GM21576 (cell line): ENCODE data around the gene ADAMTS7.
"Not testable (repeated sequence)": the region's sequence is repeated elsewhere in the genome, so short reads cannot be mapped to it uniquely, and the experiment has no call there.

Experiments
- ATAC-seq: cut with Tn5 transposase; IDR thresholded peaks from one replicate; pipeline ENCODE4 v1.9.1; 2021; ENCODE audit warnings: mild to moderate bottlenecking, moderate library complexity; ENCODE audit not compliant: unreplicated experiment

The ADAMTS7 gene

DNA sequence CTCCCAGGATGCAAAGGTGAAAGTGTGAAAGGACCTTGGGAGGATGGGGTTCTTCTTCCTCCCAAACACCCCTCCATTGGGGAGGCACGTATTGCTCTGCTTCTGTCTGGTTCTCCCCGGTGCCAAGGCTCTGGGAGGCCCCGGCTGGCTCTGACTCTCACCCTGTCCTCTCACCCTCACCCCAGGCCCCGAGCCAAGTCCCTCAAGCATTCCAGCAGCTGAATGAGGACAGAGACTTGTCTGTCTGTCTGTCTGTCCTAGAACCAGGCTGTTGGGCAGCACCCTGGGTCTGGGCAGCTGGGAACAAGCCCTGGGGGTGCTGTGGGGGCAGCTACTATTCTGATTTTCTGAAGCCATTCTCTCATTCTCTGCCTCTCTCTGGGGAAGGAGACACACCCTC lies 29.9 kb downstream of the ADAMTS7 start:
- ATAC-seq = not testable (repeated sequence)

DNA sequence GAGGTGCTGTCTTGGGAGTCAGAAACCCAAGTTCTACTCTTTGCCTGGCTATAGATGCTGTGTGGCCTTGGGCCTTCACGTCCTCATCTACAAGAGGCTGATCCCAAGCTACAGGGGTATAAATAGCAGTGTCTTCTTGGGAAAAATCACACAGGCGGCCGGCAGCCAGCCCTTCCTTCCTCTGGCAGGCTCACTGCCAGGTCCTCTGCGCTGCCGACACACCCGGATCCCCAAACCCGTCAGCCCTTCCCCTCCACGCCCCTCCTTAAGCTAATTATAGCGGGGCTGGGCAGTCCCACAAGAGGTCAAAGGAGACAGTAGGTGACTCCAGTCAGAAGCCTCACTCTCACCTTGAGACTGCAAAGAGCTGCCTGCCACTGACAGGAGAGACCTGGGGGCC lies 31.3 kb downstream of the ADAMTS7 start:
- ATAC-seq = not testable (repeated sequence)

DNA sequence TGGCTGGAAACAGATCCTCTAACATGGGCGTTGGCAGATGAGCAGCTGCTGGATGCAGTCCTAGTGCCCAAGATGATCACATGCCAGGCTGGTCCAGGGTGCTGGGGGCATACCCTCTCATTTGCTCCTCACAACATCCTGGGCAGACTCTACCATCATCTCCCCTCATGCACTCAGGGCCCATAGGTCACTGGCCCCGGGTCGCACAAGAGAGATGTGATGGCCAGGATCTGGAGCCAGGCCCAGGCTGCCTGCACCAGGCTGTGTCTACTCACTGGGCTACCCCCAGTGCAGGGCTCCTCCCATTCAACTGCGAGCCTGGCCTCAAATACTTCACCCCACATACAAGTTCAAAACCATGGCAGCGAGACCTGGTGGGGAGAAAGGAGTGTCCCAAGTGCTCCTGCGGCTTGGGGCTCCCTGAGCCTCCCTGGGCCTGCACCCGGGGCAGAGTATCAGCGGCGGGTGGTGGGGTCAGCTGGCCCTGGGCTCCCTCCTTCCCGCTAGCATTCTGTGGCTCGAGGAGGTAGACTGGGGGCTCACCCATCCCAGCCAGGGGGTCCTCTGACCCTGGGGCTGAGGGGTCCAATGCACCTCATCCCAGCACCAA lies 32.0 kb downstream of the ADAMTS7 start:
- ATAC-seq = not testable (repeated sequence)

GRCh38 chr15:78778422-78778821 lies 32.8 kb downstream of the ADAMTS7 start:
- ATAC-seq = no peak

DNA sequence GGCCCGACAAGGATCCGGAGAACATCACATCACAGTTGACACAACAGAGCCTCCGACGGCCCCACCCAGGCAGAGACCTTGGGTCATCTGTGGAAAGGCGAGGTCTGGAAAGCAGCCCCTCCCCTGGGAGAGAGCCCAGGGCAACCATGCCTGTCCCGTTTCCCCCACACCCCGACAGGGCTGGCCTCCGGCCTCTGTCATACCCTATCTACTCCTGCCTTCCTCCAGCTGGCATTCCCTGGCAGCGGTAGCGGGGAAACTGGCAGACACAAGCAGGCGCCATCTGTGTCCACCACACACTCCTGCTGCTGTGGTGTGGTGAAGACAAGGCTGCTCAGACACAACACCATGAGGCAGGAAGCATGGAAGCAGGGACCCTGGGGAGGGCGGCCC lies 33.3 kb downstream of the ADAMTS7 start:
- not testable (repeated sequence) for ATAC-seq

- not testable (repeated sequence) for ATAC-seq
Observed at GRCh38 chr15:78777290-78777952, 33.8 kb downstream of the ADAMTS7 start.

DNA sequence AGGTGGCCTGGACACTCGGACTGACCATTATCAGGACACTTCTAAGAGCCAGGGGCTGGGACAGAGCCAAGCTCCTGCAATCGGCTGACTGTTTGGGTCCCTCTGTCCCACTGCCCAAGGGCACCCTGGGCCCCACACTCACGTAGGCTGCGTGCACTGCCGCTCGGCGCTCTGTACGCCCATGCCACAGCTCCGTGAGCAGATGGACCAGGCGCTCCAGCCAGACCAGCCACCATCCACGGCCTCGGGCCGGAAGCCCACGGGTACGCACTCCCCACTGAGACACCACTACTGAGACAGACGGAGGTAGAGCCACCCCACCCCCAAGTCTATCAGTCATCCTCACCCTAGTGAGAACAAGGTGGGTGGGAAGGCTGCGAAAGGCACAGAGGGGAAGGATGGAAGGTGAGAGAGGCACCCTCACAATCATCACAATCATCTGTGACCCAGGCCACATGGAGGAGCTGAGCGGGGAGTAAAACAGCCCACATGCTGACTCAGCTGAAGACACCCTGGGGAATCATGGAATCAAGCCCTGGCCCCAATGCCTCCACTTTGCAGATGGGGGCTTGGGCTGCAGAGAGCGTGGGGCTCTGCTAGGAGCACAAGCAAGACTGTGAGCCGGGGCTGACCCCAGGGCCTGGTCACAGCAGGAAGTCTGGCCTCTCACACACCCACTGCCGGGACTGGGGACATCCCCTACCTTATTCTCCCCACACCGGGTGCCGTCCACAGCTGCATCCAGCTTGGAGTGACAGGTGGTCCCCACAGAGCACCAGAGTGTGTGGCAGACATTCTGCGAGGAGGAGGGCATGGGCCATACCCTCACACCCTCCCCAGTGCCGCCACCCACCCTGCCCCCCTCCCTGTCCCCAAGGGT lies 35.0 kb downstream of the ADAMTS7 start:
- ATAC-seq = not testable (repeated sequence)

- no peak for ATAC-seq
Observed at GRCh38 chr15:78775472-78775871, 35.8 kb downstream of the ADAMTS7 start.

DNA sequence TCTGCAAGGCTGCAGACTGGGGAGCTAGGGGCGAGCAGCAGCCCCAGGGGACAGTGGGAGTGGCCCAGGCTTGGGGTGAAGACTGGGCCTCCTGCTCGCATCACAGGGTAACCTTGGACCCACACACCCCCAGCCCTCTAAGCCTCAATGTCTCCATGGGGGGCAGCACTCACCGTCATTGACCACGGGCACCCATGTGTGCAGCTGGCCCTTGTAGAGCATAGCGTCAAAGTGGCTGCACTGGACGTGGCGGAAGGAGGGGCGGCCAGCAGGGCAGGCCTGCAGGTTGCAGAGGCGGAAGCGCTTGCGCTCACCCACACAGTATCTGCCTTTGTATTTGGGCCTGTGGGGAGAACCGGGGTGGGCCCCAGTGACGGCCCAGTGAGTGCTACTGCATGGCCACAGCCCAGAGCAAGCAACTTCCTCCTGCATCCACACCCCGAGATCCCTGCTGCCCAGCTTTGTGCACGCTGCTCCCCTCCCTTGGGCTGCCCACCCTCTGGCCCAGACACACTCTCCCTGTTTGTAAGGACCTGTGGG lies 36.7 kb downstream of the ADAMTS7 start:
- not testable (repeated sequence) for ATAC-seq

DNA sequence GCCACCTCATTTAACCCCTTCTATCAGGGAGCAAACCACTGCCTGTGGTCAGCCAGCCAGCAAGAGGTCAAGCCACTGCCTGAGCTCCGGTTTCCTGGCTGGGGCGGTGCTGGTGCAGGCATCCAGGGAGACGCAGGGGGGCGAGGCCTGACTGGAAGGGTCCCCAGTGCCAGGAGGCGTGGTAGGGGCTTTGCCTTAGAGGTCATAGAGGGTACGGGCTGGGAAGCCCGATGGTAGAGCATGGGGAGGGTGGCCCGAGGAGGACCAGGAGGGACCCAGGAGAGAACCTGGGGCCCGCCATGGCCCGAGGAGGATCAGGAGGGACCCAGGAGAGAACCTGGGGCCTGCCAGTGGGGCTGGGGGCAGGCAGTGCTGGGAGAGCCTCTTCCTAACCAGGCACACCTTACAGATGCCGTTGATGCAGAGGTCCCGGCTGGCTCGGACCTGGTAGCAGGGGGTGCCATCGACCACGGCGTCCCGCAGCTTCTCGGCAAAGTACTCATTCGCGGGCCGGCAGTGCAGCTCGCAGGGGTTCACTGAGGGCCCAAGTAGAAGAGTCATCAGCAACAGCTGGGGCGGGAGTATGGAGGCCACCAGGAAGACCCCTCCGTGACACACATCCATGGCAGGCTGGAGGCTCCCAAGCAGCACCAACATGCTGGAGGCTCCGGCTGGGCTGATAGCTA lies 37.4 kb downstream of the ADAMTS7 start:
- ATAC-seq = not testable (repeated sequence)

DNA sequence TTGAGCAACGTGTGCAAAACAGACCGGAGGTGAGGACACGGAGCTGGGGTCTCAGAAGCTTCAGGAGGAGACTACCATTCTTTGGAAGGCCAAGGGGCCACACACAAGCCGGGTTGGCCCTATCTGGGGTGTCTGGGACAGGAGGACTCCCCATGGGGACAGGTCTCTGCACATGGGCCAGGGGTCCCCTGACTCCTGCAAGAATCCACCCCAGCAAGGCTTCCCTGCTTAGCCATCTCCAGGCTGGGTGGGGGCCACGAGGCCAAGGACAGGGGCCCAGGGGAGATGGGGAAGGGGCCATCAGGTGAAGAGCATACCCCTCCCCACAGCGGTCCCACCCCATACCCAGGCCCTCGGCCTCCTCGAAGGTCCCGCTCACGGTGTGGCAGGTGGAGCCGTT lies 38.5 kb downstream of the ADAMTS7 start:
- ATAC-seq = no peak

GRCh38 chr15:78771436-78772000 lies 39.7 kb downstream of the ADAMTS7 start:
- not testable (repeated sequence) for ATAC-seq

- ATAC-seq = not testable (repeated sequence)
Observed at GRCh38 chr15:78771020-78771419, 40.2 kb downstream of the ADAMTS7 start.

DNA sequence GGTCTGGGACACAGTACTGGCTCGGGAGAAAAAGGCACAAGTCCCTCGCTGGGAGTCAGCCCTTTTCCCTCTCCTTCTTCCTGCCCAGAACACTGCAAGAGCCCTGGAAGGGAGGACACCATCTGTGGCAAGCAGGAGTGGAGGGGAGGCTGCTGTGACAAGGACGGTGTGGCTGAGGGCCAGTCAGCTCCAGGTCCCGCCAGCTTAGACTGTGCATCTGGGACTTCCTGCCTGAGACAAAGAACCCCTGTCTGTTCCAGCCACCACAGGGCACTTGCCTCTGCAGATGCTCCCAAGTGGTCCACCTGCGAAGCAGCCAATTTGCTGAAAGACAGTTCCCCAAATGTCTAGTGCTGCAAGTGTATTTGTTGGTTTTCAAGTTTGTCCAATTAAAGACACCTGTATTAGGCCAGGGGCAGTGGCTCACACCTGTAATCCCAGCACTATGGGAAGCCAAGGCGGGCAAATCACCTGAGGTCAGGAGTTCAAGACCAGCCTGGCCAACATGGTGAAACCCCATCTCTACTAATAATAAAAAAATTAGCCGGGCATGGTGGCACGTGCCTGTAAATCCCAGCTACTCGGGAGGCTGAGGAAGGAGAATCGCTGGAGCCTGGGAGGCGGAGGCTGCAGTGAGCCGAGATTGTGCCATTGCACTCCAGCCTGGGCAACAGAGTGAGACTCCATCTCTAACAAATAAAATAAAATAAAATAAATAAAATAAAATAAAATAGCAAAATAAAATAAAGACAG lies 41.6 kb downstream of the ADAMTS7 start:
- not testable (repeated sequence) for ATAC-seq

DNA sequence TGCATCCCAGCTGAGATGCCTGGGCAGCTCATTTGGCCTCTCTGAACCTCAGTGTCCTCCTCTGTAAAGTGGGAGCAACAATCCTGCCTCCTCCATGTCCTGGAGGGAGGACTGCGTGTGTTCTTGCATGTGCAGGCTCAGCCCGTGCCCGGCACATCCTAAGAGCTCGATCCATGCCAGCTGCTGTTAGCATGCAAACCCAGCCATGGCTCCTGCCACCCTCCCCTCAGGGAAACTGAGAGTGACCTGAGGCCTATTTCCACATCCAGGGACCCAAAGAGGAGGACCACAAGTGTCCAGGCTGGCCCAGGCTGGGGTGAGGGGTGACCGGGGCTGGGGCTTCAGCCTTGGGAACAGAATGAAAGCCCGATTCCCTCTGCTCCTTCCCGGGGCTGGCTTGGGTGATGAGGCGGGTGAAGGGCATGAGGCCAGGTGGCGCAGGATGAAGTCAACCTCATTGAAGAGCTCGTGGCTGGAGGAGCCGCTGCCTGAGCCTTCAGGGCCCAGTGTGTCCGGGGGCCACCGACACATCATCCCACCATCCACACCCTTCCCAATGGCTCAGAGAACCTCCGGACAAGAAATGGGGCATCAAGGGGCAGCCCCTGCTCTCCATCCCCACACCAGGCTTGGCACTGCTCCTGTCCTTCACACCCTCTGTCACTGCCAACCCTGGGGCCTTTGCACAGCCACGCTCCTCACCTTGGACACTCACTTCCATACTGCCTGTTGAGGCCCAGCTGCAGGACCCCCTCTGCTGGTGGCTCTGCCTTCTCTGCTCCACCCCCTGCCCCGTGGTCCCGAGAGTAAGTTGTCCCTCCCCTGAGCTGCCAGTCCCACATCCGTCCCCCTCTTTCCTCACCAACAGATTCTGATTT lies 42.5 kb downstream of the ADAMTS7 start:
- no peak for ATAC-seq

GRCh38 chr15:78768096-78768495 lies 43.2 kb downstream of the ADAMTS7 start:
- ATAC-seq = no peak

GRCh38 chr15:78767331-78767951 lies 43.8 kb downstream of the ADAMTS7 start:
- ATAC-seq = no peak

GRCh38 chr15:78766641-78767071 lies 44.6 kb downstream of the ADAMTS7 start:
- not testable (repeated sequence) for ATAC-seq
